Ascending aorta (tissue), 2 donors: ENCODE results near the gene PPIF. TPM values are rescaled to one million over a fixed set of nuclear protein-coding genes. Genes with fewer than 3 reads are reported as not detected.

ENCODE experiments used
- DNase-seq, 2 donors: peaks; one replicate each; pipeline ENCODE4 v3.0.0-alpha.2; 2019; ENCODE audit warnings: low spot score in 2 of 2
- H3K27ac ChIP-seq, 2 donors: fragments of 200-600 bp; sonication (generic); one replicate each; pipeline ENCODE4 v1.5.1; 2016 to 2017; ENCODE audit warnings: mild to moderate bottlenecking in 1 of 2
- H3K27me3 ChIP-seq: fragments of 200-600 bp; sonication (generic); one replicate; pipeline ENCODE4 v1.5.1; 2017
- H3K36me3 ChIP-seq, 2 donors: fragments of 200-600 bp; sonication (generic); one replicate each; pipeline ENCODE4 v1.5.1; 2016
- H3K4me1 ChIP-seq, 2 donors: fragments of 200-600 bp; sonication (generic); one replicate each; pipeline ENCODE4 v1.5.1; 2016 to 2017; ENCODE audit warnings: mild to moderate bottlenecking in 1 of 2
- H3K4me3 ChIP-seq, 2 donors: fragments of 200-600 bp; sonication (generic); one replicate each; pipeline ENCODE4 v1.5.1; 2016 to 2017; ENCODE audit warnings: mild to moderate bottlenecking in 1 of 2
- H3K9me3 ChIP-seq, 2 donors: fragments of 200-600 bp; sonication (generic); one replicate each; pipeline ENCODE4 v1.5.1; 2016
- CTCF ChIP-seq, 3 experiments: fragments of 200-600 bp in 2 of 3; fragments of 450-650 bp in 1 of 3; sonication (generic) in 2 of 3; IDR thresholded peaks; one replicate each; pipeline ENCODE4 v1.5.1; 2016 to 2019; ENCODE audit warnings: antibody characterized with exemption in 3 of 3, mild to moderate bottlenecking in 1 of 3, moderate library complexity in 1 of 3
- intact Hi-C: fragments of 100-400 bp; cut with DNase I; formaldehyde crosslinking; loops from one replicate; pipeline ENCODE4 v1.15.1; 2023
- total RNA-seq: library from RNA; depleted of rRNA; stranded (reverse); fragments of >200 nt; gene quantifications from one replicate; pipeline ENCODE4 v1.1.0, GENCODE V29; 2016

Gene PPIF
- total RNA-seq, 1 donor from 2014 or later = 172 TPM

DNA sequence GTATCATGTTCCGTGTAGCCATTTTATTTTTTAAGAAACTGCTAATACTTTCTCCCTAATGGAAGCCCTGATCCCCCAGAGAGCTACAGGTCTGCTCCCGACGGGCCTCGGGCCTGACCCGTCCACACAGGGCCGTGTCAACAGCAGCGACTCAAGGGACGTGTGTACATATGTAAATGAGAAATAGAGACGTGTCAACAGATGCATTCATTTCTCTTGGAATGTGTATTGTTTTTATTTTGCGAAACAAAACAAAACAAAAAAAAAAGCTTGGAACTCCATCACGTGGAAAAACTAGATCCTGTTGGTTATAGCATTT is 31.7 kb upstream of the PPIF start:
- no peak for TF ChIP-seq CTCF (IDR thresholded peaks at IDR 0.05)
- no peak overlapping the region for H3K4me3 ChIP-seq
- no peak overlapping the region for H3K27ac ChIP-seq
- peaks cover 0 to 3% of the 10 kb centered on the region in 2 donors for H3K4me1 ChIP-seq
- H3K9me3 ChIP-seq = no peaks in the 10 kb centered on the region
- H3K36me3 ChIP-seq = peaks cover 35 to 39% of the 10 kb centered on the region in 2 donors
- intact Hi-C loops = no loop called here
- H3K27me3 ChIP-seq = no peaks in the 10 kb centered on the region
- no peak for DNase-seq

- H3K4me1 ChIP-seq = peaks cover 0 to 3% of the 10 kb centered on the region in 2 donors
- H3K27me3 ChIP-seq = no peaks in the 10 kb centered on the region
- no peaks in the 10 kb centered on the region for H3K9me3 ChIP-seq
- intact Hi-C loops = no loop called here
- DNase-seq = no peak
- no peak for TF ChIP-seq CTCF (IDR thresholded peaks at IDR 0.05)
- H3K36me3 ChIP-seq = peaks cover 27 to 29% of the 10 kb centered on the region in 2 donors
- no peak overlapping the region for H3K27ac ChIP-seq
- H3K4me3 ChIP-seq = no peak overlapping the region
Measured at GRCh38 chr10:79316671-79317431, 30.4 kb upstream of the PPIF start.

- DNase-seq = no peak
- Histone ChIP-seq H3K4me1 (peaks cover 0 to 3% of the 10 kb centered on the region in 2 donors), H3K36me3 (peaks cover 13 to 14% of the 10 kb centered on the region in 2 donors), H3K9me3 (no peaks in the 10 kb centered on the region), H3K4me3 (no peak overlapping the region), H3K27me3 (no peaks in the 10 kb centered on the region), H3K27ac (no peak overlapping the region)
- TF ChIP-seq CTCF (IDR thresholded peaks at IDR 0.05) = no peak
- intact Hi-C loops = no loop called here
Measured at GRCh38 chr10:79318369-79318768, 28.9 kb upstream of the PPIF start.

- no peaks in the 10 kb centered on the region for H3K27me3 ChIP-seq
- TF ChIP-seq CTCF (IDR thresholded peaks at IDR 0.05) = no peak
- no peaks in the 10 kb centered on the region for H3K9me3 ChIP-seq
- no peak overlapping the region for H3K4me3 ChIP-seq
- H3K36me3 ChIP-seq = peaks cover 5 to 9% of the 10 kb centered on the region in 2 donors
- H3K27ac ChIP-seq = no peak overlapping the region
- peaks cover 0 to 3% of the 10 kb centered on the region in 2 donors for H3K4me1 ChIP-seq
- intact Hi-C loops = no loop called here
- DNase-seq = no peak
Measured at GRCh38 chr10:79319115-79319771, 28.0 kb upstream of the PPIF start.

DNA sequence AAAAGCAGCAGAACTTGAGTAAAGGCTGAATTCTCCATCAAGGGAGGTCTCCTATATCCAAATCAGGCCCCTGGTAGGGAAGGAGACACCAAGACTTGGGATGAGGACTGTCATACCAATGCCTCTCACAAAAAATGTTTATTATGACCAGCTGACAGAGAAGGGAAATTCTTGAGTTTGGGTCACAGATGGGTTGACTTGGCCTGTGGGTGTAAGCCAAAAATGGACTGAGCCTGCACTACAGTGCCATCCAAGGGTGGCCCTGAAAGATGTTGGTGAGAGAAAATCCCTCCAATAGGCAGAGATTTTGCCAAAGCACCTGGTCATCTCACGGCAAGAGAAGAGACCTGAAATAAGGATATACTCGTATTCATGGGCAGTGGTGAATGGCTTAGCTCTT is 27.0 kb upstream of the PPIF start:
- Histone ChIP-seq H3K36me3 (peaks cover under 1 to 2% of the 10 kb centered on the region in 2 donors), H3K27ac (no peak overlapping the region), H3K9me3 (no peaks in the 10 kb centered on the region), H3K4me3 (no peak overlapping the region), H3K4me1 (peaks cover 0 to 3% of the 10 kb centered on the region in 2 donors), H3K27me3 (no peaks in the 10 kb centered on the region)
- intact Hi-C loops = no loop called here
- no peak for DNase-seq
- TF ChIP-seq CTCF (IDR thresholded peaks at IDR 0.05) = no peak
